ENCODE data around the gene DOCK4.

Gene DOCK4

DNA sequence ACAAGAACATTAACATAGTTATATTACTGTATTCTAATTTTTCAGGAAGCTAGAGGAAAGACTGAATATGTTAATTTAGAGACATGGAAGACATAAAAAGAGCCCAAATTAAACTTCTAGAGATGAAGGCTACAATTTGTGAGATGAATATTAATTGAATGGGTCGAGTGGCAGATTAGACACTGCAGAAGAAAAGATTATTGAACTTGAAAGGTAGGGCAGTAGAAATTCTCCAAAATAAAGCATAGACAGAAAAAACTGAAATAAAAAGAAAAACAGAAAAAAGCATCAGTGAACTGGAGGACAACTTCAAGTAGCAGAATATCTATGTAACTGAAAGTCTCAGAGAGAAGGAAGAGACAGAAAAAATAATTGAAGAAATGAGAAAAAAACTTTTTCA is 369.6 kb downstream of the DOCK4 start:
- DNase-seq, result no peak

DNA sequence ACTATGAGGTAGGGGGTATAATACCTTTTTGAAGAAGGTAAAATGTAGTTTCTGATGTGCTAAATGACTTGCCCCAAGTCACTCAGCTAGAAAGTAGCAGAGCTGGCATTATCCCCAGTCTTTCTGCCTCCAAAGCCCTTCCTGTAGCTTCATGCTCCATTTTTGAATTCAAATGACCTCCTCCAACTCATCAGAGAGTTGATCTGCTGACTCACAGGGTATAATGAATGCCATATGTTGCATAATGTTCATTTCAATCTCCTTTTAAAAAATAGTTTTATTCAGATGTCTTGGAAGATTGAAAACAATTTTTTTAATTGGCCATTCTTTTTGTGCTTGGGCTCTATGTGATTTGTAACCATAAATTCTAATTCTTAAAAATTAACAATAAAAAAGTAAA is 371.1 kb downstream of the DOCK4 start:
- no peak for DNase-seq

DNA sequence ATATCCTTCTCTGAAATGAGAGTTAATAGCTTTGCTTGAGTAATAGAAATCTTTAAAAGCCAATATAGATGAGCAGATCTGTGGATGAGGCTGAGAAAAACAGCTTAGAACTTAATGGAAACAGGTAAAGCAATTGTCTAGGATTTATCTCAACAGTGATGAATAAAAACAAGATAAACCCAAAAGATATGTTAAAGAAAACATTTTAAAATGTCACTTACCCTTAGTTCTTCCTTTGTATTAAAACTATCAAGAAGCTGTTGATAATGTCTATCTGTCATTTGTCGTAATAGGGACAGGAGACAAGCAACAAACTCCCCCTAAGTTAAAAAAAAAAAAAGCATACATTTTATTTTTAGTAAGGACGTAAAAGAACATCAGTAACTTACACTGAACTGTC is 371.8 kb downstream of the DOCK4 start:
- no peak for DNase-seq

DNA sequence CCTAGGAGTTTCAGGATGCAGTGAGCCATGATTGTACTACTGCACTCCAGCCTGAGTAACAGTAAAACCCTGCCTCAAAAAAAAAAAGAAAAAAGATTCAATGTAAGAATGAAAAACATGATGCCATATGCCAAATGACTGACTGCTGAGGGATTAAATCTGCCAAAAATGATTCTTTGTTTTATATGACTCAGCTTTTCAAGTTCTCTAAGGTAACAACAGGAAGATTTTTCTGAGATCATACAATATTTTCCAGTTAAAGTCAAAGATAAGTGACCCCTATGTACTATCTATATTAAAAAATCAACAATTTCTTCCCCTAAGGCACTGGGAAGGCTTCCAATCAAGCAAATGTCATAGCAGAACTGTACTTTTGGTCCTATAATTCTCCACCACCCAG is 372.7 kb downstream of the DOCK4 start:
- no peak for DNase-seq

DNA sequence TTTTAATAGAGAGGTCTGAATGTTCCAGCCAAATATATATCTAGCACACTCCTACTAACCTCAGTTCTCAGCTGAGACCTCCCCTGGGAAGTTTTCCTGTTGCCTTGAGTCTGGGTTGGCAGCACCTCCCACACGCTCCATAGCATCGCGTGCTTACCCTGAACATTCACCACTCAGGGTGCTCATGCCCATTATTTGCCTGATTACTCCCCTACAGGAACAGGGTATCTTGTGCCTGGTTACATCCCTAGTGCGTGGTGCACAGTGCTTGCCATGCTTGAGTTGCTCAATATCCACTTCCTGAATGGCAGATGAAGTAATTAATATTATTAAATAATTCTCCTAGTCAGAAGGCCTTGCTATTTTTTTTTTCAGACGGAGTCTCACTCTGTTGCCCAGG is 374.0 kb downstream of the DOCK4 start:
- DNase-seq, result no peak

DNA sequence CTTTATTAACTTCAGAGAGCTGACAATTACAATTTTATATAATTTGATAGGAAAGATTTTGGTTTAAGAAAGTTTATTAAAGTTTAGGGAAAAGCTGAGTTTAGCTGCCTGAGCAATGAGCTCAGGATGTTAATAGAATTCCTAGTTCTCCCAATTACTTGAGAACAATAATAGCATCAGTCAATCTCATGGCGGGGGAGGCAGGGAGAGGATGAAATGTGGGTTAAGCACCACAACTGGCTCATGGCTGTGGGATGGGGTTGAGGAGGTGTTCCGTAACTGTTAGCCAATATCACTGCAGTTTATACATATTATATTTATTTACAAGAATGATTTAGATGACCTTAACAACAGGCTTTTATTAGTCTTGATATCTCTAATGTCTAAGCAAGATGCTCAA is 377.0 kb downstream of the DOCK4 start:
- no peak for DNase-seq

DNA sequence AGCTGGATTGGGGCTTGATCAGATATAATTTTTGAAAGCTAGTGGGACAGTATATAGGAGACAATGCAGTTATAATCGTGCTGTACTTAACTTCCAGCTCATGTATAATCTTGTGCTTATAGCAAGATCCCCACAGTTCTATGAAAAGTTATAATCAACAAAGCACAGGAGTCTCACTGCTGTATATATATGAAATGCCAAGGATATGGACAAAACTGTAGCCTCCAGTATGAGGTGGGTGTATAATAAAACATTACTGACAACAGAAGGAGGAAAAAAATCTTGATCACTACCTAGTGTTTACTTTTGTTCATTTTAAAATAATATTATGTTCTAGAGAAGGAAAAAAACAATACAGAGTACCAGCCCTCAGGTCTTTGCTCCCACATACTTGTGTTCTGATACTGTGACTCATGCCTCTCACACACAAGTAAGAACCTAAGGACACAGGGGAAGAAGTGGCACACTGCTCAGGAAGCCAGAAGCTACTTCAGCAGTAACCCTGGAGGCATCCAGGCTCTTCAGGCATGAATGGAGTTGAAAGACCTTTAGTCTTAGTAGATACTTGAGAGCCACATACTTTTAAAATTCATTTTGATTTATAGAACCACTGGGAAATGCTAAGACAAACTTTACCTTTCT is 378.2 kb downstream of the DOCK4 start:
- no peak for DNase-seq

DNA sequence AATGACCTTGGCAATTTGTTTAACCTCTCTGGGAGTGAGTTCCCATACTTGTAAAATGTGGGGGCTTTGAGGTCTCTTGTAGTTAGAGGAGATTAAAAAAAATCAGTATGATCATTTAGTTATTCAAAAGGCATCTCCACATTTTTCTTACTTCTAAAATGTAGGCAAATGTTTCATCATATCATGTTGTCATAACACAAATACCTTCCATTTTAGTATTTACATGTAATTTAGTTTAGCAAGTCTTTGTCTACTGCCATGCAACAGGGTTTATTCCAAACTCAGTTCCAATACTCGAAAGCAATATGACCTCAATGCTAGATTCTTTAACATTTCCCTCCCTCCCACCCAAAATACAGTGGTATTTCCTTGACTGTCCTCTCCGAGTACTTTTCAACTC is 381.2 kb downstream of the DOCK4 start:
- DNase-seq, result no peak

DNA sequence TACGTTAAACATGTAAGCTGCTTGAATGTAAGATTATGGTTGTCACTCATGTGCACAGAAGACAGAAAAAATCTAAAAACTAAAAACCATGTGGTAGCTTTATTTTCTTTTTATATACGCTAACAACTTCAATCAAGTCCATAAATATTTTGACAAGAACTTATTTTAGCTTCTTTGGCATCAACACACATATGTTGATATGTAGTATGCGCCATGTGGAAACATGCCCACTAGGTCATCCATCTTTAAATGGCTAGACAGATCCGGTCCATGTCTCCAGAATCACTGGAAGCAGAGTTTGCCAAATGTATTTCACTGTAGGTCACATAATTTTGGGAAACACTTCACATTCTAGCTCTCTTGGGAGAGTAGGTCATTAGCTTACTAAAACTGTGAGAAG is 382.4 kb downstream of the DOCK4 start:
- no peak for DNase-seq

DNA sequence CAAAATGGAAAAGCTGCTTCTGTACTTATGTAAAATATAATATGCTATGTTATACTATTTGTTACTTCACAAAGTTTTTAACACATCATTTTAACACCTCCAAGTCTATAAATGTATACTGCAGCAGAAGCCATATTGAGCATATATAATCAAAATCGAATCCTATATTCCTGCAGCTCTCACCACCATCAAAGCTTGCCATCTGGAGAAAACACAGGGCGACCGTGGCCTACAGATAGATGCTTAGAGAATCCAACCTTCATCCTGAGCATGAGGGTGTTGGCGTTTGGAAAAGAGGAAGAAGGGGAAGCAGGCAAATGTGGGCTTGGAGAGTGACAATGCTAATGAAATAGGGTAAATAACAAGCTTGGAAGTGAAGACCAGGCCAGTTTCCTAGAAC is 385.2 kb downstream of the DOCK4 start:
- DNase-seq, result no peak

DNA sequence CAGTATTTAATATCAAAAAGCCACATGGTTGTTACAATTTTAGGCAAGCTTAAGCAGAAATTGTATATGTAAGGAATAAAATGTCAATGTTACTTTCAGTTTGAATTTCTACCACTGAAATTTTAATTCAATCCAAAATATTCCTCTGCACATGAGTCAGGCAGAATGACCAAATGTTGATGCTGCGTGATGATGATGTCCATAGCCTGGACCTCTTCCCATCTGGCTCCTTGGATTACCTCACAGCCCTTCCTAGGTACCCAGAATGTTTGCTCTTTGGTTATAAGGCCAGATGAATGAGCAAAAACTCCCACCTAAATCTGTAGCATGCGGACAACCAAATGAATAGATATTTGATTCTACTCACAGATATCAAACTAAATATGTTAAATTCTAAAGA is 385.6 kb downstream of the DOCK4 start:
- DNase-seq, result no peak

DNA sequence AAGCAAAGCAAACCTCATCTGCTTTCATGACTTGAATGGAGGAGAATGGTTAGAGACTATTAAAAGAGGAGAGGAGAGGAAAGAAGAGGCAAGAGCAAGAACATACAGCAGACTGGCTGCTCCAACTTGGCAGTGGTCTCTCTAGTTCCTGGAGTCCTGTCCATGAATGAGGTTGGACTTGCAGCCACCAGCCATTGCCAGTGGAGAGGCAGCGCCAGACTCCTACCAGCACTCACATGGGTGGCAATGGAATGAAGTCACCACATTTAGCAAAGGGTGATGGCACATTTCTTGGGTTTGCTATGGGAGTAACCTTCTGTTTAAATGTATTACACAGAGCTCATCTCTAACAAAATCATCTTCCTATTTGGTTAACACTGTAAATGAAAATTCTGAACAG is 386.1 kb downstream of the DOCK4 start:
- DNase-seq, result no peak

DNA sequence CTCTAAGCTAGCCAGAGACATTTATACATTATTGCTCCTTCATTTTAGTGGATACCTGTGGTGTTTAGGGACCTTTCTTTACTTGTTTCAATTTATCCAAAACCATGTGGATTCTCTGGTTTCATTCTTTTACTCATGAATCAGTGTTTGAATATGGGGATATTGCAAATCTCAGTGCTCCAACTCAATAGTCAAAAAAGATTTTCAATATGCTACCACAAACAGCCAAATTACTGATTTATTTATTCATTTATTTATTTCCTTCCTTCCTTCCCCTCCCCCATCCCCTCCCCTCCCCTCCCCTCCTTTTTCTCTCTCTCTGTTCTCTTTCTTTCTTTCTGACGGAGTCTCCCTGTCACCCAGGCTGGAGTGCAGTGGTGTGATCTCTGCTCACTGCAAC is 390.8 kb downstream of the DOCK4 start:
- no peak for DNase-seq

DNA sequence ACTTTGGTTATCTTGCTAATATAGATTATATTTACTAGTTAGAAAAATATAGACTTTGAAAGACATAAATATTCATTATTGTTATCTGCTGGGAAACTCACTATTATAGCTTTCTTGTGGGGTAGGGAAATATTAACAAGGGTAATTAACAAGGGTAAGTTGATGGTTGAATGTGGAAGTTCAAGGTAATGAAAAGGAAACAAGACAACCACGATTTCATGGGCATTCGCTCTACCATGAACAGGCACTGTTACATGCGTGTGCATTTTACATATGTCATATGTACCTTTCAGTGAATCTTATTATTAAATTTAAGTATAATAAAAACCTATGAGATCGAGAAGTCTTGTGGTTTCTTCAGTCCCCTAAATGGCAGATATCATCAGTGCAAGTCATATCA is 392.9 kb downstream of the DOCK4 start:
- no peak for DNase-seq

DNA sequence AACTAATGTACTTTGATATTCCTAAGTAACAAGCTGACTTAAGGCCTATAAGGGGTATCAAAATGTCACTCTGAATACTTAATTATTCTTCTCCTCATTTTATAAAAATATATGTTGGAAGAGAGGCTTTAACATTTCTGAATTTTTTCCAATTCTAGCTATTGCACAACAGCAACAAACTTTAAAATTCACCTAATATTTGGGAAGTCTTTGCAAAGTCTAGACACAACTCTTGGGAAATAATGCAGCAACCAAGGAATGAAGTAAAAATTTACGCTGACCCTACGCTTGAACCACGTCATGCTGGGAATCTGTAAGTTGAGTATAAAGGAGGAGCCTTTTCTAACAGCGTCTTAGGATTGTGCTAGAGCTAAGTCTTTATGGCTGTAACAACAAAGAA is 400.0 kb downstream of the DOCK4 start:
- no peak for DNase-seq

DNA sequence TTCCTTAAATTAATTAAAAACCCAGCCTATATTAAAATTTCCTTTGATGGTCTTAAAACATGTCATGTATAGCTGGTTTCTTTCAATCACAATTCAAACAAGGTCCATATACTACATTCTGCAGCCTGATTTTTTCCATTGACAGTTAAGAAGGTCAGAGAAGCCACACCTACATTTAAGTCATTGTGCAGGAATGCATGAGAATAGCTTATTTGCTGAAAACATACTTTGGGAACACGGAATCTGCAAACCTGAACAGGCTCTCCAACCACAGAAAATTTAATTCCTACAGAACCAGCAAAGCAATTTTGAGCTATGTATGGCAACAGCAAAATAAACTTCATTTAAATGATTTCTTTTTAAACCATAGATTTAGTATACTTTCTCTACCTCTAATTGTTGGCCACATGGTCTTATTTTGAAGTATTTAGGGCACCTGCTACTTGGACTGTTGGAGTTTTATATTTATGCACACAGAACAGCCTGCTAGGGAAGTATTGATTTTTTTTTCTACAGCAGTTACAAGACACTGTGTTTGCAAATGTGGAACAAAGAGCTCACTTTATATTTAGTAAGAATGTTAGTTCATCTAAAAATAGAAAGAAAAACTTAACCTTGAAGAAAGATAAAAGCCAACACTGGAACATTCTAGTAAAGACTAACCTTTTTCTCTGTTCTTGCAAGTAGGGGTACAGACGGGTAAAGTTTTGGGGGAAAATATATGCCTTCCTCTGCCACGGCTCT is 403.0 kb downstream of the DOCK4 start:
- no peak for DNase-seq

DNA sequence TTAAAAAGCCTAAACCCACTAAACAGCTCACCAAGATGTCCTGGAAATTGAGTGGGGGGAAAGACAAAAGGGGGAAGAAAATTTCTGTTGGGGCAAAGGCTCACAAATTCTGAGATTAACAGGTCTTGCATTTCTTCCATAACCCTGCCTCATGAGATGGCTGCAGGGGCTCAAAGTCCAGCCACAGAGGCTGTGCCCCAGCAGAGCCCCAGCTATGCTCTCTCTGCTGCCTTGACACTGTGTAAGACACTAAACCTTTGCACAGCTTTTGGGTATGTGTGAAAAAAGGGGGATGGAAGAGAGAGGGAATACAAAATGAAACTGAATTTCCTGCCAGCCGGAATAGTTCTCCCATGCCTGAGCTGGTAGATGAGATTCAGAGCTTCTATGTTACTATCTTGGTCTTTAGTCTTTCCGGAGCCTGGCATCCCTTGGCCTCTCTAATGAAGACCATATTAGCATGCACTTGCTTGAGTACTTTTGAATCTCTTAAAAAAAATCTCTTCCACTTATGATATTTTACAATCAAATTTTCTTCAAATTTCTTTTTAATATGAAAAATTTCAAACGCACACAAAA is 403.9 kb downstream of the DOCK4 start:
- DNase-seq, result no peak

DNA sequence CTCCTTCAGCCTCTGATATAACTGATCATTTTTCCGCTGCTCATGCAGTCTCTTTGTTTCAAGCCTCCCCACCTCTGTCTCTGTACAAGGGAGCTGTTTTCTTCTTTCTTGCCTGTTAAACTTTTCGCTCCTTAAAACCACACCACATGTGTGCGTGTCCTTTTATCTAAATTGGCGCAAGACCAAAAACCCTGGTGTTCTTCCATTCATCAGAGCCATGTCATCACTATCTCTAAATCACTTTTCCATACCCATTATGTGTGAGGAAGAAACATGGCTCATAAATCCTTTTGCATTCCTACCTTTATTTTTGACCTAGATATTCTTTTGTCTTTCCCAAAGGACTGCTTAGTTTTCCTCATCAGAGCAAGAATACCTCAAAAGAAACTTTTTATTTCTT is 404.9 kb downstream of the DOCK4 start:
- no peak for DNase-seq

DNA sequence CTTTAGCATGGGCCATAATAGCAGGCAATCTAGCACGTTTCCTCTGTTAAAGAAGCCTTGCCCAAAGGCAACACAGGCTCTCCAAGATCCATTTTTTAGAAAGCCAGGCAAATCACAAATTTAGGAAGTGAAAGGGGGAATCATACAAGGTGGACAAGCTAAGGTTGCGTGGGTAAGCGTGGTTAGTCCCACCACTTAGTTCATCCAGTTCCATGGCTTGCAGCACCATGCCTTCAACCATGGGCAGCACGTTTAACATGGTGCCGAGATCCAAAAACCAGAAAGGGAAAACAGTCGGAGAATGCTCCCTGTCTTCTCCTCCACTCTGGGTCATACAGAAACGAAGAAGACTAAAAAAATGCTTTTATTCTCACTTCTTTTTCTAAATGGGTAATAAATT is 409.5 kb downstream of the DOCK4 start:
- no peak for DNase-seq

DNA sequence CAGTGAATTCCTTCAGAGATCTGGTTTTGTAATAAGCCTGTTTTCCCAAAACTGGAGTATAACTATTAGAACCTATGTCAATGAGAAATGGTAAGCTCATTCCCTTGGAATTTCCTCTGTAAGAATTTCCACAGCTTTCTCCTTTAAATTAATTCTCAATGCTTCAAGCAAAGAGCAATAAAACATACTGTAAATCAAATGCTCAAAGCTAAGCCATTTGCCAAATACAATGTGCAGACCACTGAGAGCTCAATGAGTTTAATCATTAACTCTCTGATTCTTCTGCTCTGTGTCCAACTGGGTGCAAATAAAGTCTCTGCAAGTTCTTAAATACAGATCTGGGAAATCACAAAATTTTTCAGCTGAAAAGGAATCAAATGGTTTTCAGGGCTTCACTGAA is 416.3 kb downstream of the DOCK4 start:
- no peak for DNase-seq

DNA sequence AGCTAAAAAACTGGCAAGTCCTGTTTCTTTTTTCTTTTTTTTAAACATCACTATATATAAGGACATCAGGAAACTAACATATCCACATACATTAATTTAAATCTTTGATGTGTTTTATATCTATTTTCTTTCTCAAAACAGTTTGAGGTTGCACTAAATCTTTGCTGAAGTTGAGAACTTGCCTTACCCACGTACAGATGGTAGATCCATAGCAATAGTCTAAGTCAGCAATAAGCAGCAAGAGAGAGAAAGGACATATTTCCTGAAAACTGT is 417.2 kb downstream of the DOCK4 start:
- DNase-seq, result no peak

DNA sequence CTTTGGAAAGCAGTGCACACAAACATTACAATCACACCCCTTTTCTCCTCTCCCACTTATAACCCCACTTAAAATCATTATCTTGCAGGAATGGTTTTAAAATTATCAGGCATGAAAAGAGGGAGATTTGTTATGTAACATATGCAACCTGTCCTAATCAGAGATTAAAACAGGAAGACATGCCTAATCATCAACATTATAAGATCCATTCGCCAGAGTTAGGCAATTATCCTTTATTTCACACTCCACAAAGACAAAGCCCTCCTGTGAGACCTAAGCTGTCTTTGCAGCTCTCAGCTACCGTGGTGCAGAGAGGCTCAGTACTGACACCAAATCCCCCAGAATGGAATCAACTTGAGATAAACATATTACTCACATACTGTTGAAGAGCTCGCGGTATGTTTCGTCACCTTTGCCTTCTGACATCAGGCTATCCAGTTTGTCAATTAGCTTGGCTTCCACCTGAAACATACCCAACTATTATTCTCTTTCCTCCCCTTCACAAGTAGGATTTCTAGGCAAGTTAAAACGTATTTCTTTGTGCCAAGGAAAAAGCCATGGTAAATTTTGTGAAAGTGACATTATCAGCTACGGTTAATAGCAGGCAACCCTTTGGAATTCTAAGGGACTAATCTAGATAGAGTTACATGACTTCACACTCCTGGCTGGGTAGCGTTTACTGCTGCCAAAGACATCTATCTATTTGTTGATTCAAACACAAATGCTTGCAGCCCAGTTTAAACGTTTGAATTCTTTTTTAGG is 417.7 kb downstream of the DOCK4 start:
- DNase-seq, result no peak

DNA sequence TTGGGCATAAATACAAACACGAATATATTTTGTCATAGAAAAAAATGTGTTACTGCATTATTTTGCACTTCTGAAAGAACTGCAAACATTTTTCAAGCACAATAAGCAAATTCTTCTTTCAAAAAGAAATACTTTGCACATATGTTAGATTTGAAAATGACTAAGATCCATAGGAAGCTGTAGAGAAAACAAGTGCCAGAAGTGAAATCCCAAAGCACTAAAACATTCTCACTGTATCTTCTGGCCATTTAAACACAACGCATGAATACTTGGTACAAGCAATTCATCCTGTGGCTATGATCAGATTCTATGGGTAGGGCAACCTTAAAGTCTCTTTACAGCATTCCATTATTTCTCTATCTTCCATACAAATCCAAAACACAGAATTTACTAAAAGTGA is 418.5 kb downstream of the DOCK4 start:
- no peak for DNase-seq

DNA sequence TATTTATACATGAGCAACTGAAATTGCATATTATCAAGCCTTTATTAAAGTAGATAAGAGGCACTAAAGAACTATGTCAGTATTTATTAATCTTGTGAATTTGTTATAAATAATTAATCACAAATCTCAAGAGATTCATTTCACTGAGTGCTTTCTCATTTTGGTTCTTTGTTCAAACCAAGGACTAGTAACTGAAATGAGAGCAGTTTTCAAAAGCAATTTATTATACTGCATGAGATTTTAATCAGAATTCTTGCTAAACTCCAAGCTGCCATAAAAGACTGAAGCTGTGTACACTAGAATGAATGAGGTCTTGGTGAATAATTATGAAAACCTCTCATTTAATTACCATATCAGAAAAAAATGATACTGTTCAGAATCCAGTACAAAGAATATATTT is 419.1 kb downstream of the DOCK4 start:
- no peak for DNase-seq

Data from activated T-cell treated with anti-CD3 and anti-CD28 coated beads, Interleukin-2, amount 50 U/mL, for 1 hour (primary cell).